ENCODE measurements around the gene KCNC1. TPM values are rescaled to one million over a fixed set of nuclear protein-coding genes. Genes with fewer than 3 reads are reported as not detected.

Gene KCNC1
- not detected for total RNA-seq
- not detected for polyA plus RNA-seq
- not detected for total RNA-seq

- no peak for ATAC-seq
- DNase-seq, result no peak
- intact Hi-C loops (cut with micrococcal nuclease), result loop anchor here in 1 of 2 donors (5.0 kb wide), 1 partner anchor 373 kb away; the partner anchor contains the start of gene SAAL1
- peaks cover 0 to 14% (median 10%) of the 10 kb centered on the region in 7 donors for H3K4me1 Mint-ChIP-seq
- Histone ChIP-seq H3K4me3 (ENCODE audit: low read length) (no peak within 1 kb of the TSS), H3K36me3 (ENCODE audit: control insufficient read depth in 2 of 3, insufficient read depth in 3 of 3, low read length in 3 of 3) (no peaks in the 10 kb centered on the region), H3K4me1 (ENCODE audit: control insufficient read depth in 2 of 2, insufficient read depth in 2 of 2, low read length in 2 of 2) (no peaks in the 10 kb centered on the region), H3K27me3 (ENCODE audit: control insufficient read depth in 2 of 2, insufficient read depth in 2 of 2, low read length in 2 of 2) (peaks cover 0 to 6% of the 10 kb centered on the region in 2 donors), H3K27ac (ENCODE audit: low read depth, low read length) (no peak within 1 kb of the TSS), H3K9me3 (ENCODE audit: control insufficient read depth in 2 of 3, low read length in 3 of 3) (no peaks in the 10 kb centered on the region)
- peaks cover 0 to 5% (median 0%) of the 10 kb centered on the region in 5 donors for H3K36me3 Mint-ChIP-seq
- peaks cover 45 to 64% (median 50%) of the 10 kb centered on the region in 5 donors for H3K27me3 Mint-ChIP-seq
- ChIA-PET POLR2A (no interaction called here), CTCF (no interaction called here)
- H3K9me3 Mint-ChIP-seq, result peaks cover 0 to 5% (median 0%) of the 10 kb centered on the region in 11 donors
- peak within 1 kb of the TSS; percentile 50 to 81 (median 68) for H3K4me3 Mint-ChIP-seq
- no peak within 1 kb of the TSS for H3K27ac Mint-ChIP-seq
These were observed at the start of gene KCNC1 for GRCh38 chr11:17734418-17734911. Gene KCNC1, plus strand, starts transcription at chr11:17734781. Its CDS starts 1,222 bp downstream, at chr11:17736003.

DNA sequence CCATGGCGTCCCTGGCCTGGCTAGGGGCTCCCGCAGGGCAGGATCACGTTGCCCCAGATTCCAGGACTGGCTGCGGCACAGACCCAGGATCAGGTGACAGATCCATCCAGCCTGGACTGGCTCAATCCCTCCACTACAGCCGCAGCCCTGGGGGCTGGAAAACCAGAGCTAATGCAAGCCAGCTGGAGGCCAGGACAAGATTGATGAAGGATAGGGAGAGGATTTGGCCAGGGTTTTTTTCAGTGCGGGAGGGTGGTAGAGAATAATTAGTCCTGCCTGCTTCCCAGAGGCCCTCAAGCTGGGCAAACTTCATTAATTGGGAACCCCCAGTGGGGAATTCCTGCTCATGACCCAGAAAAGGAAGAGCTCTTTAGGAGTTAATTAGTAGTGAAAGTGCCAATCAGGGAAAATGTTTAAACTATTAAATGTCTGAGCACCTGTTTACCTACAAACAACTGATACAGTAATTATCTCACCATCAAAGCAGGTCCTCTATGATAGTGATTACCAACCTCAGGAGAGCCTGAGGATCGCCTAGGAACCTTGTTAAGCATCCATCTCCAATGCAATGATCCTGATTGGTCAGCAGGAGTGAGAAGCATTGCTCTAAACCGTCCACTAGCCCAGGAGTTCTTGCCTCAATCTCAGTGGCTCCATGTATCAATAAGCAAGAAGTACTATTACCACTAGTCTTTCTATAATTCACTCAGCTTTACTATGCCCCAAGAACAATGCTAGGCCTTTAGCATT, 48.2 kb upstream of the KCNC1 start:
- H3K4me1 Mint-ChIP-seq, result no peaks in the 10 kb centered on the region
- H3K4me3 Mint-ChIP-seq, result no peak overlapping the region
- no peak overlapping the region for H3K27ac Mint-ChIP-seq
- Histone ChIP-seq H3K4me3 (ENCODE audit: low read length) (no peak overlapping the region), H3K9me3 (ENCODE audit: control insufficient read depth in 2 of 3, low read length in 3 of 3) (no peaks in the 10 kb centered on the region), H3K27ac (ENCODE audit: low read depth, low read length) (no peak overlapping the region), H3K36me3 (ENCODE audit: control insufficient read depth in 2 of 3, insufficient read depth in 3 of 3, low read length in 3 of 3) (no peaks in the 10 kb centered on the region), H3K27me3 (ENCODE audit: control insufficient read depth in 2 of 2, insufficient read depth in 2 of 2, low read length in 2 of 2) (no peaks in the 10 kb centered on the region), H3K4me1 (ENCODE audit: control insufficient read depth in 2 of 2, insufficient read depth in 2 of 2, low read length in 2 of 2) (no peaks in the 10 kb centered on the region)
- CTCF ChIA-PET, result no interaction called here
- intact Hi-C loops (cut with micrococcal nuclease), result no loop called here
- POLR2A ChIA-PET, result no interaction called here
- peaks cover 5 to 32% (median 27%) of the 10 kb centered on the region in 5 donors for H3K27me3 Mint-ChIP-seq
- no peak for DNase-seq
- no peak for ATAC-seq
- no peaks in the 10 kb centered on the region for H3K36me3 Mint-ChIP-seq
- H3K9me3 Mint-ChIP-seq, result peaks cover 0 to 2% (median 0%) of the 10 kb centered on the region in 11 donors

DNA sequence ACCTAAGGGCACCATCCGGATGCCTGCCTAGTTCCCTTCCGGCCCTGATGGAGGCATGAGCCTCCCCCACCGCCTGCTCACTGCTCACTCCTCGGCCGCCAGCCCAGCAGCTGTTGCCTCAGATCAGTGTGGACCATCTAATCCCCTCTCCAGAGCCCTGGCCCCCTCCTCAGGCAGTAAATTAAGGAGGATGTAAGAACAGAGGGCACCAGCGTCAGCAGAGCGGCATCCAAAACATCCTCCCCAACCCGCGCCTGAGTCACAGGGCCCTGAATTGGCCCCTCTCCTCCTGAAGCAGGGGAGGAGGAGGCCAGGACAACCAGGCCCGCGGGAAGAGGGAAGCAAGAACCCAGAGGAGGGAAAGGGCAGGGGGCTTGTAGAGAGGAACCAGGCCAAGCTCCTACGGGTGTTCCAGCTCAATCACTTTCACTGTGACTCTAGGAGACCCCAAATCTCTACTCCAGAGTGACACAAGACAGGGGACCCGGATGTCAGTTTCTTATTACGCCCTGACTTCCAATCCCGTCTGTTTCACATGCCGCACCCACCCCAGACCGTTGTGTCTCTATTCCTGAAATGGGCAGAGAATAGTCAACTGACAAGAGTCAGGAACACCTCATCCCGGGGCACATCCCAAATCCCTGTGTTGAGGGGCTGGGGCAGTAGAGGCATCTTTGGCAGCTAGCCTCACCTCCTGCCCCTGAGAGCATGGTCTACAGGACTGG, 46.5 kb upstream of the KCNC1 start:
- Mint-ChIP-seq H3K9me3 (peaks cover 0 to 2% (median 0%) of the 10 kb centered on the region in 11 donors), H3K27ac (no peak overlapping the region), H3K4me1 (no peaks in the 10 kb centered on the region), H3K4me3 (no peak overlapping the region), H3K36me3 (no peaks in the 10 kb centered on the region), H3K27me3 (peaks cover 15 to 44% (median 24%) of the 10 kb centered on the region in 5 donors)
- Histone ChIP-seq H3K36me3 (ENCODE audit: control insufficient read depth in 2 of 3, insufficient read depth in 3 of 3, low read length in 3 of 3) (no peaks in the 10 kb centered on the region), H3K27me3 (ENCODE audit: control insufficient read depth in 2 of 2, insufficient read depth in 2 of 2, low read length in 2 of 2) (no peaks in the 10 kb centered on the region), H3K4me1 (ENCODE audit: control insufficient read depth in 2 of 2, insufficient read depth in 2 of 2, low read length in 2 of 2) (no peaks in the 10 kb centered on the region), H3K9me3 (ENCODE audit: control insufficient read depth in 2 of 3, low read length in 3 of 3) (no peaks in the 10 kb centered on the region), H3K4me3 (ENCODE audit: low read length) (no peak overlapping the region), H3K27ac (ENCODE audit: low read depth, low read length) (no peak overlapping the region)
- ATAC-seq, result no peak
- POLR2A ChIA-PET, result no interaction called here
- CTCF ChIA-PET, result no interaction called here
- intact Hi-C loops (cut with micrococcal nuclease), result no loop called here
- no peak for DNase-seq

- Histone ChIP-seq H3K9me3 (ENCODE audit: control insufficient read depth in 2 of 3, low read length in 3 of 3) (no peaks in the 10 kb centered on the region), H3K4me1 (ENCODE audit: control insufficient read depth in 2 of 2, insufficient read depth in 2 of 2, low read length in 2 of 2) (no peaks in the 10 kb centered on the region), H3K36me3 (ENCODE audit: control insufficient read depth in 2 of 3, insufficient read depth in 3 of 3, low read length in 3 of 3) (no peaks in the 10 kb centered on the region), H3K27ac (ENCODE audit: low read depth, low read length) (no peak overlapping the region), H3K4me3 (ENCODE audit: low read length) (no peak overlapping the region), H3K27me3 (ENCODE audit: control insufficient read depth in 2 of 2, insufficient read depth in 2 of 2, low read length in 2 of 2) (no peaks in the 10 kb centered on the region)
- POLR2A ChIA-PET, result no interaction called here
- no peak overlapping the region for H3K4me3 Mint-ChIP-seq
- peaks cover 0 to 4% (median 0%) of the 10 kb centered on the region in 7 donors for H3K4me1 Mint-ChIP-seq
- intact Hi-C loops (cut with micrococcal nuclease), result no loop called here
- no peak overlapping the region for H3K27ac Mint-ChIP-seq
- DNase-seq, result no peak
- no peaks in the 10 kb centered on the region for H3K36me3 Mint-ChIP-seq
- CTCF ChIA-PET, result no interaction called here
- peaks cover 40 to 59% (median 44%) of the 10 kb centered on the region in 5 donors for H3K27me3 Mint-ChIP-seq
- peaks cover 0 to 5% (median 0%) of the 10 kb centered on the region in 11 donors for H3K9me3 Mint-ChIP-seq
- ATAC-seq, result no peak
These were observed 43.0 kb upstream of the KCNC1 start for GRCh38 chr11:17691550-17691949.

- H3K36me3 Mint-ChIP-seq, result no peaks in the 10 kb centered on the region
- ChIA-PET CTCF (no interaction called here), POLR2A (no interaction called here)
- peaks cover 0 to 4% (median 0%) of the 10 kb centered on the region in 7 donors for H3K4me1 Mint-ChIP-seq
- H3K27ac ChIP-seq (ENCODE audit: low read depth, low read length), result no peak overlapping the region
- no peak for ATAC-seq
- no peaks in the 10 kb centered on the region for H3K4me1 ChIP-seq (ENCODE audit: control insufficient read depth in 2 of 2, insufficient read depth in 2 of 2, low read length in 2 of 2)
- H3K27me3 ChIP-seq (ENCODE audit: control insufficient read depth in 2 of 2, insufficient read depth in 2 of 2, low read length in 2 of 2), result no peaks in the 10 kb centered on the region
- no peak overlapping the region for H3K4me3 Mint-ChIP-seq
- intact Hi-C loops (cut with micrococcal nuclease), result no loop called here
- peaks cover 40 to 60% (median 47%) of the 10 kb centered on the region in 5 donors for H3K27me3 Mint-ChIP-seq
- H3K27ac Mint-ChIP-seq, result no peak overlapping the region
- H3K36me3 ChIP-seq (ENCODE audit: control insufficient read depth in 2 of 3, insufficient read depth in 3 of 3, low read length in 3 of 3), result no peaks in the 10 kb centered on the region
- H3K9me3 ChIP-seq (ENCODE audit: control insufficient read depth in 2 of 3, low read length in 3 of 3), result no peaks in the 10 kb centered on the region
- DNase-seq, result no peak
- H3K4me3 ChIP-seq (ENCODE audit: low read length), result no peak overlapping the region
- H3K9me3 Mint-ChIP-seq, result peaks cover 0 to 3% (median 0%) of the 10 kb centered on the region in 11 donors
These were observed 42.6 kb upstream of the KCNC1 start for GRCh38 chr11:17691976-17692375.

- no peaks in the 10 kb centered on the region for H3K9me3 ChIP-seq (ENCODE audit: control insufficient read depth in 2 of 3, low read length in 3 of 3)
- ChIA-PET POLR2A (no interaction called here), CTCF (no interaction called here)
- H3K27ac ChIP-seq (ENCODE audit: low read depth, low read length), result no peak overlapping the region
- peaks cover 0 to 4% (median 0%) of the 10 kb centered on the region in 7 donors for H3K4me1 Mint-ChIP-seq
- ATAC-seq (no peak), DNase-seq (no peak)
- no peaks in the 10 kb centered on the region for H3K36me3 ChIP-seq (ENCODE audit: control insufficient read depth in 2 of 3, insufficient read depth in 3 of 3, low read length in 3 of 3)
- intact Hi-C loops (cut with micrococcal nuclease), result no loop called here
- no peaks in the 10 kb centered on the region for H3K27me3 ChIP-seq (ENCODE audit: control insufficient read depth in 2 of 2, insufficient read depth in 2 of 2, low read length in 2 of 2)
- H3K9me3 Mint-ChIP-seq, result peaks cover 0 to 3% (median 0%) of the 10 kb centered on the region in 11 donors
- H3K4me3 ChIP-seq (ENCODE audit: low read length), result no peak overlapping the region
- H3K27me3 Mint-ChIP-seq, result peaks cover 45 to 60% (median 49%) of the 10 kb centered on the region in 5 donors
- no peaks in the 10 kb centered on the region for H3K4me1 ChIP-seq (ENCODE audit: control insufficient read depth in 2 of 2, insufficient read depth in 2 of 2, low read length in 2 of 2)
- no peak overlapping the region for H3K27ac Mint-ChIP-seq
- no peak overlapping the region for H3K4me3 Mint-ChIP-seq
- H3K36me3 Mint-ChIP-seq, result no peaks in the 10 kb centered on the region
These were observed 41.6 kb upstream of the KCNC1 start for GRCh38 chr11:17692931-17693330.
